IgD-negative memory B cell (primary cell): ENCODE measurements around the gene MTFMT. TPM values are rescaled to one million over a fixed set of nuclear protein-coding genes. Genes with fewer than 3 reads are reported as not detected.
"Not testable (repeated sequence)": the region's sequence is repeated elsewhere in the genome, so short reads cannot be mapped to it uniquely, and the experiment has no call there.

Experiments
- H3K27ac Mint-ChIP-seq, 3 donors: one replicate each; pipeline ENCODE4 v1.8.0; 2020 to 2022; ENCODE audit warnings: mild to moderate bottlenecking in 3 of 3, mixed read lengths in 3 of 3, moderate library complexity in 1 of 3
- H3K27me3 Mint-ChIP-seq: one replicate; pipeline ENCODE4 v1.8.0; 2021; ENCODE audit warnings: mixed read lengths
- H3K36me3 Mint-ChIP-seq: one replicate; pipeline ENCODE4 v1.8.0; 2020; ENCODE audit warnings: mild to moderate bottlenecking, mixed read lengths
- H3K4me1 Mint-ChIP-seq, 3 donors: one replicate each; pipeline ENCODE4 v1.8.0; 2020 to 2022; ENCODE audit warnings: mixed read lengths in 3 of 3, mild to moderate bottlenecking in 1 of 3
- H3K4me3 Mint-ChIP-seq, 4 donors: one replicate each; pipeline ENCODE4 v1.8.0; 2020 to 2022; ENCODE audit warnings: mild to moderate bottlenecking in 4 of 4, mixed read lengths in 4 of 4, moderate library complexity in 3 of 4
- H3K9me3 Mint-ChIP-seq, 3 donors: one replicate each; pipeline ENCODE4 v1.8.0; 2020 to 2021; ENCODE audit warnings: mixed read lengths in 3 of 3, mild to moderate bottlenecking in 1 of 3
- polyA plus RNA-seq: library from polyadenylated mRNA; unstranded; fragments of 300-500 nt; fragmentation: Illumina TruSeq; gene quantifications from one replicate; pipeline ENCODE4 v1.2.3, GENCODE V29; 2021

The MTFMT gene
- polyA plus RNA-seq, 1 donor from 2014 or later, result 15.8 TPM

DNA sequence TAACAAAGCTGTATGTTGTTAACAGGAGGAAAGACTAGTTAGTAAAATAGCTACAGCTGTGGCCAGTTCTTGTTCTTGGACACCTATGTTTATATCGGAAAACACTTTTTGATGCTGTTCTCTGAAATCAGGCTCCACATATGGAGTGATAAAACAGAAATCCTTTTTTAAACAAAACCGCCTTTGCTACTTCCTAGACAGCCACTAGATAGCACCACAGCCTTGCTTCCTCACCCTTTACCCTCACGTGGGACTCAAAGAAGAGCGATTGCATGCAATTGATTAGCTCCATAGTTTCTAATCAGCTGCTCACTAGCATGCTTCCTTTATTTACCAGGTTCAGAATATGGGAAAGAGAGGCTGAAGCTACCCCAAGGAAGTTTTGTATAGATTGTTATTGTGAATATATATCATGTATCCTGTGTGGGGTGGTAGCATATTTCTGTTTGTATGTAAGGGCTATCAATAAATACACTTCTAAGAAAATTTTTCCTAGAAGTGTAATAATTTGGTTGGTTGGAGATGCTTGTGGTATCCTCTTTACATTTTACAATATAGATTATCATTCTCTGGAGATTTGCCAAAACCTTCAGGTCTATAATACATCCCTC is 4.3 kb upstream of the MTFMT start:
- peak overlapping the region in 1 of 3 donors; percentile 6 for H3K27ac Mint-ChIP-seq
- H3K9me3 Mint-ChIP-seq, result no peaks in the 10 kb centered on the region
- no peaks in the 10 kb centered on the region for H3K27me3 Mint-ChIP-seq
- H3K4me3 Mint-ChIP-seq, result no peak overlapping the region
- H3K4me1 Mint-ChIP-seq, result peaks cover 5 to 13% (median 8%) of the 10 kb centered on the region in 3 donors
- no peaks in the 10 kb centered on the region for H3K36me3 Mint-ChIP-seq

DNA sequence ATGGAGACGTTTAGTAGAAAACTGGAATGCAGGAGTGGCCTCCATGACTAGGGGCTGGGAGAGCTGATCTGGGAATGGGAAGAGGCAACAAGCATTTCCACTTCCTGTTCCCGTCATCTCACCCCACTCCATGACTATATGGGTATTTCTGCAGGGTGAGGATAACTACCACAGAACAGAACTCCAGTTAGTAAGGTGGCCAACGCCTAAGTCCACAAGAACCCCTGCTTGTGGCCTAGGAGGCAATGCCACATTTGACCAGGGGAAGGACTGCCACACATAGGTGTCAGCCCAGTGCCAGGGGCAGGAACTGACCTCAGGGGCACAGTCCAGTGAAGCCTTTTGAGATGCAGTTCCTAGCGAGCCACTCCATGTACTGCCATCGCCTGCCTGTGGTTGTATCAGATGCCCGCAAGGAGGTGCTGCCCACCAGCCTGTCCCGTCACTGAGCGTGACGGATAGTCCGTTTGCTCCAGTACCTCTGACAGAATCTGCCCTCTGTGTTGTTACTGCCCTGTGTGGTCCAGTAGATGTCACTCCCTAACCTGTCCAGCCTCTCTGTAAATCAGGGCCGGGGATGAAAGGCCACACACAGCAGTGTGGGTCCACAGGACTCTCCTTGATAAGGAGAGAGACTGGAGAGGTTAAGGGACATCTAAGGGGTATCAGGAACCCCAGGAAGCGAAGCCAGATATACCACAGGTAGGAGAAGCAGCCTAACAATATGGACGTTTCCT is 3.5 kb upstream of the MTFMT start:
- Mint-ChIP-seq H3K27me3 (no peaks in the 10 kb centered on the region), H3K27ac (peak overlapping the region in 2 of 3 donors; percentile 6 to 59), H3K9me3 (no peaks in the 10 kb centered on the region), H3K4me3 (peak overlapping the region in 2 of 4 donors; percentile 6 to 56), H3K36me3 (peaks cover 1% of the 10 kb centered on the region), H3K4me1 (peaks cover 13 to 19% (median 14%) of the 10 kb centered on the region in 3 donors)

- Mint-ChIP-seq H3K27me3 (no peaks in the 10 kb centered on the region), H3K4me3 (peak overlapping the region; percentile 84 to 95 (median 88)), H3K4me1 (peaks cover 14 to 22% (median 19%) of the 10 kb centered on the region in 3 donors), H3K27ac (no peak overlapping the region), H3K9me3 (no peaks in the 10 kb centered on the region), H3K36me3 (peaks cover 3% of the 10 kb centered on the region)
These were observed 333 bp upstream of the MTFMT start for GRCh38 chr15:65029736-65030208.

DNA sequence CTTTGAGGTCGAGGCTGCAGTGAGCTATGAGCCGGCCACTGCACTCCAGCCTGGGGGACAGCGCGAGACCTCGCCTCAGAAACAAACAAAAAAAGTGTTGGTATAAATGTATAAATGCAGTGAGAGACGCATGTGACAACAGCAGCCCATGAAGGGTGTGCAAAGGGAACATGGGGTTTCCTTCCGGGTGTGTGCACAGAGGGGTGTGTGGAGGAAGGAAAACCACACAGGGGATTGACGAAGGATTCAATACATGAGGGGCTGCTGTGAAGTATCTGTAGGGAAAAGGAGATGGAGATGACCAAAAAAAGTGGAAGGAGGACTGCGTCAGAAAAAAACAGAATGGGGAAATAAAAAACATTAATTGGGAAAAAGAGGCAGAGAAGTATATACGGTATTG is 1.1 kb downstream of the MTFMT start:
- Mint-ChIP-seq H3K27me3 (no peaks in the 10 kb centered on the region), H3K4me1 (peaks cover 14 to 21% (median 15%) of the 10 kb centered on the region in 3 donors), H3K27ac (peak overlapping the region in 2 of 3 donors; percentile 25 to 96), H3K9me3 (no peaks in the 10 kb centered on the region), H3K4me3 (peak overlapping the region; percentile 84 to 96 (median 90)), H3K36me3 (peaks cover 8% of the 10 kb centered on the region)

- peak overlapping the region in 1 of 3 donors; percentile 96 for H3K27ac Mint-ChIP-seq
- H3K9me3 Mint-ChIP-seq, result no peaks in the 10 kb centered on the region
- H3K36me3 Mint-ChIP-seq, result peaks cover 8% of the 10 kb centered on the region
- H3K4me1 Mint-ChIP-seq, result peaks cover 9 to 19% (median 12%) of the 10 kb centered on the region in 3 donors
- peak overlapping the region; percentile 84 to 95 (median 86) for H3K4me3 Mint-ChIP-seq
- no peaks in the 10 kb centered on the region for H3K27me3 Mint-ChIP-seq
These were observed 1.8 kb downstream of the MTFMT start for GRCh38 chr15:65027593-65027992.

DNA sequence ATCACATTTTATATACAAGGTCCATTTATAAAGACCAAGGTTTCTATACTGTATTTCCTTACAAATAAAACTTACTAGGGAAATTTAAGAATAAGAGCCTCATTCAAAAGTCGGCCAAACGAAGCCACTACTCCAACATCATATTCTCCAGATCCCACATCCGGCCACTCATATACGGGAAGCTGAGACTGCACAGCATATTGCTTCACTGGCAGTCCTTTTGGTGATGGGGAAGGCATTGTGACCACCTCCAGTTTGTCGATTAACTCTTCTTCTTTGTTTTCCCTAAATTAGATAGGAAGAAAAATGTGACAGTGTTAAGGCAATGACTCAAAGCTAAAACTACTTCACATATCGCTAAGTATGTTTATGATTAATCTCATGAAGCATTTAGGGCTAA is 2.7 kb downstream of the MTFMT start:
- Mint-ChIP-seq H3K27ac (no peak overlapping the region), H3K4me3 (peak overlapping the region in 3 of 4 donors; percentile 5 to 62 (median 56))

DNA sequence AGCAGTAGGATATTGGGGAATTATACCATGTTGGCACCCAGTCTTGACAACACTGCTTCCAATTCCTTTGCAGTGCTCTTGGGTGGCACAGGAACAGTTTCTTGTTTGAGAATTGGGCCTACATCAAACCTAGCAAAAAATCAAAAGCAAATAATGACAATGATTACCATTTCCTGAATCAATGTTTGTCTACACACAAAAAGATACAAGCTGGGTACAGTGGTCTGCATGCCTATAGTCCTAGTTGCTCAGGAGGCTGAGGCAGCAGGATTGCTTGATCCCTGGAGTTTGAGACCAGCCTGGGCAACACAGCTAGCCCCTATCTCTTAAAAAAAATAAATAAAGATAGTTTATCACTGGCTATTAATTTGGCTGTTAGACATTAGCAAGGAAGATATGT is 8.0 kb downstream of the MTFMT start:
- Mint-ChIP-seq H3K27me3 (no peaks in the 10 kb centered on the region), H3K9me3 (no peaks in the 10 kb centered on the region), H3K36me3 (peaks cover 14% of the 10 kb centered on the region), H3K27ac (no peak overlapping the region), H3K4me1 (peaks cover 0 to 10% (median 3%) of the 10 kb centered on the region in 3 donors), H3K4me3 (no peak overlapping the region)

More for the DNA sequence above, 2.7 kb downstream of the MTFMT start:
- Mint-ChIP-seq H3K36me3 (peaks cover 8% of the 10 kb centered on the region), H3K4me1 (peaks cover 6 to 19% (median 12%) of the 10 kb centered on the region in 3 donors), H3K9me3 (no peaks in the 10 kb centered on the region), H3K27me3 (no peaks in the 10 kb centered on the region)

- H3K4me1 Mint-ChIP-seq, result peaks cover 0 to 10% (median 3%) of the 10 kb centered on the region in 3 donors
- no peaks in the 10 kb centered on the region for H3K9me3 Mint-ChIP-seq
- H3K27me3 Mint-ChIP-seq, result no peaks in the 10 kb centered on the region
- peaks cover 17% of the 10 kb centered on the region for H3K36me3 Mint-ChIP-seq
- no peak overlapping the region for H3K4me3 Mint-ChIP-seq
- H3K27ac Mint-ChIP-seq, result no peak overlapping the region
These were observed 9.0 kb downstream of the MTFMT start for GRCh38 chr15:65020419-65020818.

DNA sequence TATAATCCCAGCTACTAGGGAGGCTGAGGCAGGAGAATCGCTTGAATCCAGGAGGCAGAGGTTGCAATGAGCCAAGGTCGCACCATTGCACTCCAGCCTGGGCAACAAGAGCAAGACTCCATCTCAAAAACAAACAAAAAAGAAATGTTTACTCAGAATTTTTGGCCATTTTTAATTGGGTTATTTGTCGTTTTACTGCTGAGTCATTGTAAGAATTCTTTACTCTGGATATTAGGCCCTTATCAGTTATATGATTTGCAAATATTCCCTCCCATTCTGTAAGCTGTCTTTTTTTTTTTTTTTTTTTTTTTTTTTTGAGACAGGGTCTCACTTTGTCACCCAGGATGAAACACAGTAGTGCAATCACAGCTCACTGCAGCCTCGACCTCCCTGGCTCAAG is 18.2 kb downstream of the MTFMT start:
- not testable (repeated sequence) for H3K4me3 Mint-ChIP-seq, H3K27me3 Mint-ChIP-seq, H3K9me3 Mint-ChIP-seq, H3K27ac Mint-ChIP-seq, H3K4me1 Mint-ChIP-seq
- peaks cover 20% of the 10 kb centered on the region for H3K36me3 Mint-ChIP-seq

- no peaks in the 10 kb centered on the region for H3K27me3 Mint-ChIP-seq
- no peaks in the 10 kb centered on the region for H3K9me3 Mint-ChIP-seq
- H3K36me3 Mint-ChIP-seq, result peaks cover 8% of the 10 kb centered on the region
- no peak overlapping the region for H3K27ac Mint-ChIP-seq
- H3K4me1 Mint-ChIP-seq, result peaks cover 3 to 6% (median 4%) of the 10 kb centered on the region in 3 donors
- H3K4me3 Mint-ChIP-seq, result no peak overlapping the region
These were observed 20.5 kb downstream of the MTFMT start for GRCh38 chr15:65008983-65009382.

- no peaks in the 10 kb centered on the region for H3K9me3 Mint-ChIP-seq
- H3K27me3 Mint-ChIP-seq, result no peaks in the 10 kb centered on the region
- H3K4me1 Mint-ChIP-seq, result peaks cover 3 to 6% (median 4%) of the 10 kb centered on the region in 3 donors
- H3K27ac Mint-ChIP-seq, result no peak overlapping the region
- no peak overlapping the region for H3K4me3 Mint-ChIP-seq
- H3K36me3 Mint-ChIP-seq, result peaks cover 2% of the 10 kb centered on the region
These were observed 22.6 kb downstream of the MTFMT start for GRCh38 chr15:65006876-65007275.

GRCh38 chr15:65004993-65005392 is 24.4 kb downstream of the MTFMT start:
- H3K4me3 Mint-ChIP-seq, result no peak overlapping the region
- no peaks in the 10 kb centered on the region for H3K9me3 Mint-ChIP-seq
- H3K27me3 Mint-ChIP-seq, result no peaks in the 10 kb centered on the region
- H3K4me1 Mint-ChIP-seq, result peaks cover 3 to 6% (median 4%) of the 10 kb centered on the region in 3 donors
- no peak overlapping the region for H3K27ac Mint-ChIP-seq
- H3K36me3 Mint-ChIP-seq, result peaks cover 2% of the 10 kb centered on the region

DNA sequence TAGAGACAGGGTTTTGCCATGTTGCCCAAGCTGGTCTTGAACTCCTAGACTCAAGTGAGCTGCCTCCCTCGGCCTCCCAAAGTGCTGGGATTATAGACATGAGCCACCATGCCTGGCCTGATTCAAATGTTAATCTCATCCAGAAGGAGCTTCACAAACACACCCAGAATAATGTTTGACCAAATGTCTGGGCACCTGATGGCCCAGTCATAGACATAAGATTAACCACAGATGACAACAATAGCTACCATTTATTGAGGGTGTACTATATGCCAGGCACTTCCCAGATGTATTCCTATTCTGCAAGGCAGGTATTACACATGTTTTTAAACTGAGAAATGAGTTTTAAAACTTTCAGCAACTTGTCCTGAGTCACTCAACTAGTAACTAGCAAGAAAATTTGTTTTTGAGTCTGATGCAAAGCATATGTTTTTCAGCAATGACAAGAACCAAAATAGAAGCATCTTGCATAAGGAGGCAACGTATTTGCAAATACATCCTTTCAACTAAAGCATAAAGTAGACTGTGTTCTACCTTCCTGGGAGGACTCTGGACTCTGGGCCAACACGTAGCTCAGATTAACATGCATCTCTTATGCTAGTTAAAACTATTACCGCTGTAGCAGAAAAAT is 31.6 kb downstream of the MTFMT start:
- H3K4me1 Mint-ChIP-seq, result peaks cover 2 to 7% (median 3%) of the 10 kb centered on the region in 3 donors
- H3K4me3 Mint-ChIP-seq, result no peak overlapping the region
- no peaks in the 10 kb centered on the region for H3K27me3 Mint-ChIP-seq
- H3K27ac Mint-ChIP-seq, result no peak overlapping the region
- no peaks in the 10 kb centered on the region for H3K9me3 Mint-ChIP-seq
- H3K36me3 Mint-ChIP-seq, result peaks cover 2% of the 10 kb centered on the region

DNA sequence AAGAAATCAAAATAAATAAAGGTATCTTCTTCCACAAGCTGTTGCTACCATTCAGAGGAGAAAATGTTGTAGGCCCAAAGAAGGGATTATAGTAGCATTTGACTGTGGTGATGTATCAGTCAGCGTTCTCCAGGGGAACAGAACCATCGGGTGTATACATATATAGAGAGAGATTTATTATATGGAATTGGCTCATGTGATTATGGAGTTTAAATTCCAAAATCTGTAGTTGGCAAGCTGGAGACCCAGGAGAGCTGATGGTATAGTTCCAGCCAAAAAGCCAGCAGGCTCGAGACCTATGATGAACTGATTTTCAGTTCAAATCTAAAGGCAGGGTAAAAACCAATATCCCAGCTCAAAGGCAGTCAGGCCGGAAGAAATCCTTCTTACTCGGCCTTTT is 32.4 kb downstream of the MTFMT start:
- Mint-ChIP-seq H3K9me3 (no peaks in the 10 kb centered on the region), H3K4me3 (no peak overlapping the region), H3K27me3 (no peaks in the 10 kb centered on the region), H3K27ac (no peak overlapping the region), H3K4me1 (peaks cover 2 to 7% (median 3%) of the 10 kb centered on the region in 3 donors), H3K36me3 (no peaks in the 10 kb centered on the region)

DNA sequence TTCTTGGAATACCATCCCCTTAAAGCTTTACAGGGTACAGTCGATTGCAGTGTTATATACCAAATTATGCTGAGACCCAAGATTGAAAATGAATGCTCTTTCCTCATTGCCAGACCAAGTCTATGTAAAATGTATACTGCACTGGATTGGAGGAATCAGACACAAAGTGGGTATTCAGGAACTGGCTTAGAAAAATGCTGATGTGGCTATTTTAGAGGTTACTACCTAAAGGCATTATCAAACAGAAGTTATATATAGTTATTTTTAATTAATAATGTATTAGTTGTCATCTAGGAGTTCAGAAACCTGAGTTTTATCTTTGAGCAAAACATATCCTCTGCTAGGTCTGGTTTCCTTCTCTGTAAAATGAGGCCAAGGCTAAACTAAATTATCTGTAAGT is 36.1 kb downstream of the MTFMT start:
- H3K27ac Mint-ChIP-seq, result peak overlapping the region in 1 of 3 donors; percentile 71
- H3K4me1 Mint-ChIP-seq, result peaks cover 15 to 27% (median 15%) of the 10 kb centered on the region in 3 donors
- no peaks in the 10 kb centered on the region for H3K27me3 Mint-ChIP-seq
- no peaks in the 10 kb centered on the region for H3K9me3 Mint-ChIP-seq
- H3K36me3 Mint-ChIP-seq, result no peaks in the 10 kb centered on the region
- peak overlapping the region in 2 of 4 donors; percentile 15 to 49 for H3K4me3 Mint-ChIP-seq
